Fibroblast of upper back skin (primary cell): ENCODE data around the gene HAUS3.
A peak's percentile ranks its signal among the peaks of the same experiment; 100 is the strongest.
"Not testable (repeated sequence)": the region's sequence is repeated elsewhere in the genome, so short reads cannot be mapped to it uniquely, and the experiment has no call there.

ENCODE experiments used
- DNase-seq: peaks from one replicate; pipeline ENCODE4 v3.0.0-alpha.2; 2013

HAUS3 gene

GRCh38 chr4:2251073-2251794 is 9.3 kb upstream of the HAUS3 start:
- no peak for DNase-seq

DNA sequence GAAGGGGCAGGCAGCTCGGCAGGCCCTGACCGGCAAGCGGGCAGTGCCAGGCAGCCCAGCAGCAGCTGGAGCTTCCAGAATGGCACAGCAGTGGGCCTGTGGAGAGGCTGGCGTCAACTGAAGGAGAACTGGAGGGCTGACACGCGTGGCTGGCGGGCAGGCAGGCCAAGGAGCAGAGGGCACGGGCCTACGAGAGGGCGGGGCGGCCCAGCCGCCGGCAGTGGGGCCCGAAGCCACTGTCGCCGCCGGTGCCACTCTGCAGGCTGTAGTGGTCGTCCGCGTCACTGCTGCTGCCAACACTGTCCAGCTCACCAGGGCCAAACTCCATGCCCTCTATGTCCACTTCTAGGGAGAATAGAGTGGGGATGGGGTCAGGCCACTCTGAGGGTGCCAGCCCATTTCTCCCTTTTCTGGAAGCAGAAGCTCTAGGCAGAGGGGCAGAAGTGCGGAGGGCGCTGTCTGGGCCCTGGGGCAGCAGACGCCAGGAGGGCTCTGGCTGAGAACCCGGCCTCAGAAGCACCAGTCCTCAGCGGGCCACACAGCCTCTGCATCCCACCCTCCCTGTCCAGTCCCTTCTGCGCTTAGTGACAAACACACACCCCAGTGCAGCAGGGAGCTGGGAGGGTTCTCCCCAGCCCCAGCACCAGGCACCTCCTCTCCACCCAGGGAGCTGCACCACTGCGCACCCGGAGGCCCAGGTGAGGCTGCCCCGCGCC is 8.6 kb upstream of the HAUS3 start:
- no peak for DNase-seq

GRCh38 chr4:2249526-2250356 is 7.8 kb upstream of the HAUS3 start:
- no peak for DNase-seq

DNA sequence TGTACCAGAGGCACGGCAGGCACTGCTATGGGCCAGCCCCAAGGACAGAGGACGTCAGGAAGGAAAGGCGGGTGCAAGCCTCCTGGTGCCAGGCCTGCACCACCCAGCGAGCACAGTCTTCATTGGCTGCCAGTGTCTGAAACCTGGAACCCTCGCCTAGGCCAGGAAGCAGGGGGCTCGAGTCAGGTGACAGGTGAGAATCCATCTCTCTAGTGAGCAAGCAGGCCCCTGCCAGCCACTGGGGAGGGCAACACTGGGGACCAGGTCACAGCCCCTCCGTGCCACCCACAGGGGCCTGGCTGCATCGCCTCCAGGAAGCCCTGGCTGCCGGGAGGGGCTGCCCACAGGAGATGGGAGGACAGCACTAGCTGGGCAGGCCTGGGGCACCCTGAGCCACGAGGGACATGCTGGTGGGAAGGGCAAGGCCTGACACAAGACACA is 6.9 kb upstream of the HAUS3 start:
- no peak for DNase-seq

DNA sequence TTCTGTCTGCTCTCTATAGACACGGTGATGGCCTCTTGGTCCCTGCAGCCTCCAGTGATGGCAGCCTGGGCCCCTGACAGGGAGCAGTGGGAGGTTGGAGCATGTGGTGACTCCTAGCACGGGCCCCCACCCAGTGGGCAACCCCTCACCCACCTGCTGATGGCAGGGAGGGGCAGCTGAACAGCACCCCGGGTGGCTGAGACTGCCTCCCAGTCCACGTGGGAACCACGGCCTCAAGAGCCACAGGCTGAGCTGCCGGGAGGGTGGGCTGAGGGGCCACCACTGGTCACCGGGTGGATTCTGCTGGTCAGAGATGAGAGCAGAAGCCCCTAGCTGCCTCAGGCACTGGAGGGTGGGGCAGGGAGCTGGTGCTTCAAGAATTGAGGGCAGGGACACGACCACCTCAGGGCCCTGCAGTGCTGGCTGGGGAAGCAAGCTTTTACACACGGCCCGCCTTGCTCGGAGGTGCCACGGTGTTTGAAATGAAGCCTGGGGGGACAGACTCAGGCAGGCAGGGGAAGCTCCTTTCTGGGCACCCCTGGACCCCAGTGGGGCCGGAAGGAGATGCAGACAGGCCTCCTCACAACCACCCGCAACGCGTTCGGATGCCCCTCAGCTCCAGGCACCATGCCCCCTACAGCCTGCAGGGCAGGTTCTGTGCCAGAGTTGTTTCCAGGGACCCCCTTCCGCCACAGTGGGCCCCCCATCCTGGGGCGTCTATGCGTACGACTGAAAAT is 6.3 kb upstream of the HAUS3 start:
- no peak for DNase-seq

DNA sequence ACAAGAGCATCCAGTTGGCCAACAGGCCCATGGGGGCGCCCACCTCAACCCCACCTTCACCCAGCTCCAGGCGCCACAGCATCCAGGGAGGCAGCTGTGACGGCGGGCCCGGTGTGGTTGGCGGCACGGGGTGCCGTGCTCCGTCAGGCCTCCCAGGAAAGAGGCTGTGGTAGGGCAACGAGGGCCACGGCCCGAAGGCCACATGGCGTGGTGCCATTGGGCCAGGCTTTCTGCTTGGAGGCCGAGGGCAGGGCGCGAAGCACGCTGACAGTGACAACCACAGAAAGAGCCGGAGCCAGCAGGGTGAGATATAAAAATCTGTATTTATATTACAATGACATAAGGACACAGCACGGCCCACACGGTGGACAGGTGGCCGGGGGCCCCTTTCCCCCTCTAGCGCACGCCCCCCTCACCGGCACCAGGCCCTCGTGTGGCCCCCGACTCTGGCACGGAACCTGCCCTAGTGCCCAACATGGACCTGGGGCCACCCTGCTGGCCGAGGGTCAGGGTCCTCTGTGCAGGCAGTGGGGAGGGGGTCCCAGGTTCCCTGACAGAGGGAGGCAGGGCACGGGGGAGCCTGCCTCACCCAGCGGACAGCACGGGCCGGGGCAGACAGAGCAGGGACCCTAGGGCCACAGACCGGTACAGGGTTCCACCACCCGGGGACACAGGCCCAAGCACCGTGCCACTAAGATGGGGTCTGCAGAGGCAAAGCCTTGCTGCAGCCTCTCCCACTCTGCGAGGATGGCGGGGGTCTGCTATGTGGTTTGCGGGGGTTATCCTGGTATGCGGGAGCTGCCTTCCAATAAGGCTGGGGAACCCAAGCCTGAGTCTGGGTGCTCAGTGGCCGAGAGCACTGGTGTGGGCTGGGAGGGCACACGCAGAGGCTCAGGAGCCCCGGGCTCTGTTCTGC is 5.5 kb upstream of the HAUS3 start:
- no peak for DNase-seq

GRCh38 chr4:2246384-2247127 is 4.6 kb upstream of the HAUS3 start:
- DNase-seq, result no peak

DNA sequence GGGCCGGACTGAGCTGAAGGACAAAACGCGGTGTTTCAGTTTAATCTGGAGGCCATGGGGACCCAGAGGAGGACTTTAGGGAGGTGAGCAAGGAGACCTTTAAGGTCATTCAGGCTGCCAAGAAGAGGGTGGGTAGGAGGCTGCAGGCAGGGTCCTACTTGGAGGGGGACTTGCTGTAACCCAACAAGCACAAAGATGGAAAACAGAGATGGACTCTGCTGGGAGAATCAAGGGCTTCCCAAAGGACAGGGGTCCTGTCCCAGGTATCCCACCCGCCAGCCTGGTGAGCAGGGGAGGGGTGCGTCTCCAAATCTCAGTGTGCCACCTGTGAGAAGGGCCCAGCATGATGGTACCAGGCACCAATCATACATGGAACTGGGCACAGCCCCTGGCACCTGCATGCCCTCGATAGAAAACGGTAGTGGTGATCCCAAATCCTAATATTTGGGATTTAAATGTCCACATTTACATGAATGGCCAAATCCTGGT is 3.9 kb upstream of the HAUS3 start:
- DNase-seq, result no peak

DNA sequence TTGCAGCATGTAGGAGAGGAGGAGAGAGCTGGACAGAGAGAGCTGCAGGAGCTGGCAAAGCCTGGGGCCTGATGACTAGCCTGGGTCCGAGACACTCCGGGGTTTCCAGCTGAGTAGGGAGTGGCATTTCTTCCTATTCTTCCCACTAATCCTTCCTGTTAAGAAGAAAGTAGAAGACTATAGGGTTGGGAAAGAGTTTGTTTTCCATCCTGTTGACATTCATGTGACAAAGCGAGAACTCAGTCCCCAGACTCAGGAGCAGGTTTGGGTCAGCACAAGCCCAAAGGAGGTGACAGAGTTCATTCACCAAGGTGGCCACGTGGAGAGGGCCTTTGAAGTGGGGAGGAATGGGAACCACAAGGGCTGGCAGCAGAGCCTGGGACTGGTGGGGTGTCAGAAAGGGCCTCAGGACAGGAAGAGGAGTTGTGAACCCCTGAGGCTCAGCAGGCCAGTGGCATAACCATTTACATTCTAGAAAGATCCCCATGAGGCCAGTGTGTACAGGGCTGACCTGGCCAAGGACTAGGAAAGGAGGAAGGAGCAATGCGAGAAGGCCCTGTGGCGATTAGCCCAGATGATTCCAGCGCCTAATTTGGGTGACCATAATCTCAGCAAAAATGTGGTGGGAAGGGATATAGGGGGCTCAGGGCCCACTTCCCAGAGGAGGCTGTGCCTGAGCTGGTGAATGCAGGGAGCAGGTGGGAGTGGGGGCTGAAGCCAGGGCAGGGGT is 3.3 kb upstream of the HAUS3 start:
- no peak for DNase-seq

DNA sequence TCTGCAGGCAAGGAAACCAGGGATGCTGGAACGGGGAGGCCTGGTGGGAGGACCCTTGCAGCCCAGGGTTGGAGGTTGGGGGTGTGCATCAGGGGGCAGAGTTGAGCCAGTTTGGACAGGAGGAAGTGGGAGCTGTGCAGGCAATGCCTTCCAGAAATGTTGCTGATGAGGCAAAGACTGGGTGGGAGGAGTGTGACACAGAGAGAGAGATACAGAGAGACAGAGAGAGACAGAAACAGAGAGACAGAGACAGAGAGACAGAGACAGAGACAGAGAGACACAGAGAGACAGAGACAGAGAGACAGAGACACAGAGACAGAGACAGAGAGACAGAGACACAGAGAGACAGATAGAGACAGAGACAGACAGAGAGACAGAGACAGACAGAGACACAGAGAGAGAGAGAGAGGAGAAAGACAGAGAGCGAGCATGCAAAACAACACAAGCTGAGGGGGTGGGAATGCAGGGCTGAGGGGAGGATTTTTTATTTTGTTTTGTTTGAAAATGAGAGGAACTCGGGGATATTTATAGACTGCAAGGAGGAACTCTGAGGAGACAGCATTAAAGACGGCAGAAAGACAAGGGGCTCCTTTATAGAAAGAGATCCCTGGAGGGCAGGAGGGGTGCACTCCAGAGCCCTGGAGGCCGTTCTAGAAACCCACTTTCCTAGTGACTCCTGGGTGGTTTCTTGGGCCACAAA is 1.9 kb upstream of the HAUS3 start:
- peak; percentile 48 for DNase-seq

GRCh38 chr4:2241003-2241402 is 918 bp downstream of the HAUS3 start:
- no peak for DNase-seq

GRCh38 chr4:2236944-2237666 is 4.8 kb downstream of the HAUS3 start:
- no peak for DNase-seq

- DNase-seq, result no peak
Observed at GRCh38 chr4:2231082-2231481, 10.8 kb downstream of the HAUS3 start.

GRCh38 chr4:2226261-2226660 is 15.7 kb downstream of the HAUS3 start:
- no peak for DNase-seq

- DNase-seq, result no peak
Observed at GRCh38 chr4:2222838-2223237, 19.1 kb downstream of the HAUS3 start.

GRCh38 chr4:2221378-2221777 is 20.5 kb downstream of the HAUS3 start:
- not testable (repeated sequence) for DNase-seq

GRCh38 chr4:2220016-2220630 is 21.8 kb downstream of the HAUS3 start:
- DNase-seq, result peak; percentile 65

DNA sequence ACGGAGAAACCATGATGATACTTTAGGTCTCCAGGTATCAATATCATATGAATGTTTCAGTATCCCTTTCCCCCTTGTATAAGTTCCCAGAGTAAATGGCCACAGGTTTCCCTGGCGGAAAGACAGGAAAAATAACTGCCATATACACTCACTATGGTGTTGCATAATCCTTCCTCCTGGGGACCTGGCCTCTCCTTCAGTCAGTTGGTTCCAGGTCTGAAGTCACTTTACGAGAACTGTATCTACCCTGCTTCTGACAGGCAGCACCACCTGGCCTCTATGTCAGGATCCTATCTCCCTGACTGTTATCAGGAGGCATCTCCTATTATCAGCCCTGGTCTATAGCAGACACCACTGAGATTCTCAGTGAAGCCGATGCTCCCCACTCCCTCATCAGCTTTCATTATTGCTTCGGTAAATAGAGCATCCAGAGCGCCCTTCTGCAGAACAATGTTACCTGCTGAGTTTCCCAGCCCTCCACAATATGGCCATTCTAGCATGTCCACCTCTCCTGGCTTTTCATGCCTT is 22.6 kb downstream of the HAUS3 start:
- DNase-seq, result no peak
